ENCODE measurements around the gene ATP8A2. TPM values are rescaled to one million over a fixed set of nuclear protein-coding genes. Genes with fewer than 3 reads are reported as not detected.

ATP8A2 gene
- total and polyA plus RNA-seq, 10 of the 15 experiments (the other 5 are each of a cell fraction or from before 2014, with no cell fraction given), result 0.01 to 0.04 (median 0.04) TPM; not detected in 7

GRCh38 chr13:25915840-25916518 is 544.2 kb downstream of the ATP8A2 start:
- H3K27me3 ChIP-seq (replicated peaks in 1 of 2; ENCODE audit: control insufficient read depth in 2 of 2, insufficient read depth in 2 of 2, low read length in 1 of 2), result no peaks in the 10 kb centered on the region
- no peaks in the 10 kb centered on the region for H3K36me3 ChIP-seq (ENCODE audit: control insufficient read depth in 2 of 2, insufficient read depth in 2 of 2, low read length in 1 of 2)
- no peaks in the 10 kb centered on the region for H3K4me1 ChIP-seq (ENCODE audit: control insufficient read depth, insufficient read depth, low read length)
- RAD21 ChIA-PET (ENCODE audit: unreplicated experiment), result no interaction called here
- FAIRE-seq, result no peak
- ATAC-seq, result no peak
- no peaks in the 10 kb centered on the region for H4K20me1 ChIP-seq (ENCODE audit: control insufficient read depth, insufficient read depth)
- SMC1A ChIA-PET (ENCODE audit: uncharacterized antibody, unreplicated experiment), result no interaction called here
- TF ChIP-seq ZZZ3 (IDR thresholded peaks at IDR 0.05; ENCODE audit: control insufficient read depth, insufficient read length, low read depth) (no peak), SPI1 (IDR thresholded peaks at IDR 0.05; ENCODE audit: borderline replicate concordance, insufficient read depth, low read depth, low read length) (no peak), EGR1 (IDR thresholded peaks at IDR 0.05; ENCODE audit: borderline replicate concordance in 1 of 2, low read depth in 2 of 2, low read length in 2 of 2) (no peak), CREM (IDR thresholded peaks at IDR 0.05; ENCODE audit: low read depth) (no peak), ASH2L (IDR thresholded peaks at IDR 0.05; ENCODE audit: borderline replicate concordance, low read depth) (no peak), HDAC2 (IDR thresholded peaks at IDR 0.05) (no peak)
- H2AFZ ChIP-seq (ENCODE audit: control insufficient read depth, low read depth, low read length), result no peak overlapping the region
- H3K79me2 ChIP-seq (ENCODE audit: control insufficient read depth, insufficient read depth, low read length), result no peaks in the 10 kb centered on the region
- BruUV-seq (replicated peaks), result no TSS peak
- CTCF ChIA-PET, result no interaction called here
- H3K4me2 ChIP-seq (ENCODE audit: control insufficient read depth, insufficient read depth), result no peak overlapping the region
- H3K9me3 ChIP-seq (replicated peaks; ENCODE audit: control insufficient read depth, insufficient read depth, low read length), result no peaks in the 10 kb centered on the region
- WGBS (ENCODE audit: insufficient coverage, insufficient replicate concordance, low lambda C conversion rate, missing lambda C conversion rate), result 38% methylated on average over 12 of the region's 12 CpGs
- POLR2A ChIA-PET, result no interaction called here
- no peak overlapping the region for H3K4me3 ChIP-seq
- intact Hi-C loops (cut with micrococcal nuclease; ENCODE audit: unreplicated experiment), result no loop called here
- DNase-seq (ENCODE audit: low read depth, low spot score), result no peak
- H3K9ac ChIP-seq (ENCODE audit: control insufficient read depth, insufficient read depth, low read length), result no peak overlapping the region
- H3K27ac ChIP-seq (ENCODE audit: control insufficient read depth, insufficient read depth), result no peak overlapping the region
- in situ Hi-C loops (cut with MboI), result no loop called here

GRCh38 chr13:25920277-25920676 is 548.5 kb downstream of the ATP8A2 start:
- Histone ChIP-seq H3K9me3 (replicated peaks; ENCODE audit: control insufficient read depth, insufficient read depth, low read length) (no peaks in the 10 kb centered on the region), H3K4me1 (ENCODE audit: control insufficient read depth, insufficient read depth, low read length) (no peaks in the 10 kb centered on the region), H3K36me3 (ENCODE audit: control insufficient read depth in 2 of 2, insufficient read depth in 2 of 2, low read length in 1 of 2) (no peaks in the 10 kb centered on the region), H3K79me2 (ENCODE audit: control insufficient read depth, insufficient read depth, low read length) (no peaks in the 10 kb centered on the region), H2AFZ (ENCODE audit: control insufficient read depth, low read depth, low read length) (no peak overlapping the region), H4K20me1 (ENCODE audit: control insufficient read depth, insufficient read depth) (no peaks in the 10 kb centered on the region), H3K27ac (ENCODE audit: control insufficient read depth, insufficient read depth) (no peak overlapping the region), H3K9ac (ENCODE audit: control insufficient read depth, insufficient read depth, low read length) (no peak overlapping the region), H3K27me3 (replicated peaks in 1 of 2; ENCODE audit: control insufficient read depth in 2 of 2, insufficient read depth in 2 of 2, low read length in 1 of 2) (no peaks in the 10 kb centered on the region), H3K4me2 (ENCODE audit: control insufficient read depth, insufficient read depth) (no peak overlapping the region), H3K4me3 (no peak overlapping the region)
- no peak for DNase-seq (ENCODE audit: low read depth, low spot score)
- intact Hi-C loops (cut with micrococcal nuclease; ENCODE audit: unreplicated experiment) (no loop called here), in situ Hi-C loops (cut with MboI) (no loop called here)
- POLR2A ChIA-PET, result no interaction called here
- CTCF ChIA-PET, result no interaction called here
- BruUV-seq (replicated peaks), result no TSS peak
- SMC1A ChIA-PET (ENCODE audit: uncharacterized antibody, unreplicated experiment), result no interaction called here
- RAD21 ChIA-PET (ENCODE audit: unreplicated experiment), result no interaction called here
- 2% methylated on average over 4 of the region's 4 CpGs for WGBS (ENCODE audit: insufficient coverage, insufficient replicate concordance, low lambda C conversion rate, missing lambda C conversion rate)
- ATAC-seq, result no peak
- no peak for FAIRE-seq
- no peak for TF ChIP-seq BCL3 (IDR thresholded peaks at IDR 0.05; ENCODE audit: borderline replicate concordance, insufficient read depth, low read depth, low read length, poor library complexity, severe bottlenecking)
- TF ChIP-seq ZNF622 (IDR thresholded peaks at IDR 0.05), result no peak
- no peak for TF ChIP-seq ZNF207 (IDR thresholded peaks at IDR 0.05; ENCODE audit: borderline replicate concordance)
- TF ChIP-seq ZNF24 (IDR thresholded peaks at IDR 0.05), result no peak
- TF ChIP-seq SP1 (IDR thresholded peaks at IDR 0.05; ENCODE audit: low read depth, low read length), result no peak
- no peak for TF ChIP-seq IRF4 (IDR thresholded peaks at IDR 0.05; ENCODE audit: low read depth, low read length)
- TF ChIP-seq EP300 (IDR thresholded peaks at IDR 0.05; ENCODE audit: borderline replicate concordance in 1 of 2, control insufficient read depth in 1 of 2, low read depth in 2 of 2, low read length in 2 of 2), result no peak
- no peak for TF ChIP-seq JUND (IDR thresholded peaks at IDR 0.05; ENCODE audit: low read depth, low read length)
- TF ChIP-seq GATAD2B (conservative IDR thresholded peaks at IDR 0.05; ENCODE audit: low read depth), result no peak
- TF ChIP-seq CEBPB (IDR thresholded peaks at IDR 0.05; ENCODE audit: borderline replicate concordance in 1 of 2, low read depth in 2 of 2, low read length in 2 of 2), result no peak
- no peak for TF ChIP-seq CBX5 (IDR thresholded peaks at IDR 0.05; ENCODE audit: low read depth)
- TF ChIP-seq MYB (IDR thresholded peaks at IDR 0.05; ENCODE audit: borderline replicate concordance, low read depth, low read length), result no peak

Data from GM12878 (cell line).